Stimulated activated memory B cell treated with anti-CD40 and anti-IgM and Interleukin-4, amounts not matched to agents 10 μg/mL and 1 μg/mL and 100 μg/mL, for 72 hours (primary cell): ENCODE data around the gene RCAN1.
"Not testable (repeated sequence)": the region's sequence is repeated elsewhere in the genome, so short reads cannot be mapped to it uniquely, and the experiment has no call there.

Experiments used
- ATAC-seq: fragments of 150-1000 bp; cut with Tn5 transposase; 2 replicates; pipeline ENCODE4 v1.10.0; 2021
- H3K27ac Mint-ChIP-seq: one replicate; pipeline ENCODE4 v1.8.0; 2022; ENCODE audit warnings: mild to moderate bottlenecking, mixed read lengths
- H3K27me3 Mint-ChIP-seq: one replicate; pipeline ENCODE4 v1.8.0; 2022; ENCODE audit warnings: mixed read lengths
- H3K36me3 Mint-ChIP-seq: one replicate; pipeline ENCODE4 v1.8.0; 2022; ENCODE audit warnings: mixed read lengths
- H3K4me1 Mint-ChIP-seq: one replicate; pipeline ENCODE4 v1.8.0; 2022; ENCODE audit warnings: mixed read lengths
- H3K4me3 Mint-ChIP-seq: one replicate; pipeline ENCODE4 v1.8.0; 2022; ENCODE audit warnings: mild to moderate bottlenecking, moderate library complexity, mixed read lengths
- H3K9me3 Mint-ChIP-seq: one replicate; pipeline ENCODE4 v1.8.0; 2022; ENCODE audit warnings: mixed read lengths

RCAN1 gene

DNA sequence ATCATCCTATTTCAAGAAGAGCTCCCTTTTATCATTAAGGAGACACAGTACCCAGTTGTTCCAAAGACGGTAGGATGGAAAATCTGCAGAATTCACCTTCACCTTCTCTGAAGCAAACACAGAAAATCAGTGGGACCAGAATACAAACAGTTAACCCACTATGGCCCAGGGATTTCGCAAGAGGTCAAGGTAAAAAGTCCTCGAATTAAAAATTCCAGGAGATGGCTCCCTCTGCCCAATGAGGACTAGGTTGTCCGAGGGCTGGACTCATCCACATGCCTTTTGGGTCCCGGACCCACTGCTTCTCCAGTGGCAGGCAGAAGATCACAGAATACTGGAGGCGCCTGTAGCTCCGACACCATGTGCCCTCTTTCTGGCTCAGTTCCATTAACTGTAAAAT lies 42.9 kb downstream of the RCAN1 start:
- Mint-ChIP-seq H3K27me3 (no peaks in the 10 kb centered on the region), H3K4me1 (peaks cover 11% of the 10 kb centered on the region), H3K27ac (no peak overlapping the region), H3K4me3 (no peak overlapping the region), H3K9me3 (peaks cover 15% of the 10 kb centered on the region), H3K36me3 (peaks cover 28% of the 10 kb centered on the region)
- ATAC-seq, result no peak

DNA sequence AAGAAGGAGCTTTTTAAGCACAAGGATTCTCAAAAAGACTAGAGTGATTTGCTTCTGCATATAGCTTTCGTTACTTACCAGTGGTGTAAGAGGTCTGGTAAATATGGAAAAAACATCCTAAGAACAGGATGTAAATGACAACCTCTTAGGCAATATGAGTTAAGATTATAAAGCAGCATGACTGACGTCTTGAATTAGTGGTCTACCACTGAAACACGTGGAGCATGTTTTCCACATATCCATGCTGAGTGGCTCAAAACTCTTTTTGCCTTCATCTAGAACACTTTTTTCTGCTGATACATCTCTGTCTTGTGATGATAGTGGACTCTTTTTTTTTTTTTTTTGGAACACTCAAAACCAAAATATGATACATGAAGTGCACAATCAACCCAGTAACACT lies 44.6 kb downstream of the RCAN1 start:
- no peak for ATAC-seq
- Mint-ChIP-seq H3K4me1 (peaks cover 12% of the 10 kb centered on the region), H3K27me3 (no peaks in the 10 kb centered on the region), H3K4me3 (no peak overlapping the region), H3K9me3 (peaks cover 15% of the 10 kb centered on the region), H3K36me3 (peaks cover 28% of the 10 kb centered on the region), H3K27ac (no peak overlapping the region)

DNA sequence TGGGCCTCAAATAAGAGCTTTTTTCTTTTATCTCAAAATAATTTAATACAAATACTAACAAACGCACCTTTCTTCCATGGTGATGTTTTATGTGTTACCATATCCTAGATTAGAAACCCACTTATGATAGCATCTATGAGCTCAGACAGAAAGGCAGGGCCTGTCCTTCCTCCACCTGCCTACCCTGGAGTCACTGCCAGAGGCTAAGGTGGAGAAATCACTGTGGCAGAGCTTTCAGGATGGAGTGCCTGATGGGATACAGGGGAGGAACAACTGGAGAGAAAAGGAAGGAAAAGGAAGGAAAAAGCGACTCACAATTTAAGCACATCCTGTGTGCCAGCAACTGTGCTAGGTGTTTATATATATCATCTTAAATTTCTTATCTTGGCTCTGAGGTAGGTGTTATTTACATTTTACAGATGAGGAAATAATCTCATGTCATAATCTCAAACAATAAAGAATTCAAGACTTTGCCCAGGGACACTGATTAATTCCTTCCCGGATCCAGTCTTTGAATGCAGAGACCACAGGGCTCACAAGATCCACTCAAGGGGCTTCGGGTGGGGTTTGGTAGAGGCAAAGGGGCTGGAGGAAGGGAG lies 45.4 kb downstream of the RCAN1 start:
- H3K9me3 Mint-ChIP-seq, result peaks cover 15% of the 10 kb centered on the region
- peaks cover 29% of the 10 kb centered on the region for H3K36me3 Mint-ChIP-seq
- H3K27me3 Mint-ChIP-seq, result no peaks in the 10 kb centered on the region
- no peak overlapping the region for H3K27ac Mint-ChIP-seq
- no peak overlapping the region for H3K4me3 Mint-ChIP-seq
- no peak for ATAC-seq
- peaks cover 18% of the 10 kb centered on the region for H3K4me1 Mint-ChIP-seq

DNA sequence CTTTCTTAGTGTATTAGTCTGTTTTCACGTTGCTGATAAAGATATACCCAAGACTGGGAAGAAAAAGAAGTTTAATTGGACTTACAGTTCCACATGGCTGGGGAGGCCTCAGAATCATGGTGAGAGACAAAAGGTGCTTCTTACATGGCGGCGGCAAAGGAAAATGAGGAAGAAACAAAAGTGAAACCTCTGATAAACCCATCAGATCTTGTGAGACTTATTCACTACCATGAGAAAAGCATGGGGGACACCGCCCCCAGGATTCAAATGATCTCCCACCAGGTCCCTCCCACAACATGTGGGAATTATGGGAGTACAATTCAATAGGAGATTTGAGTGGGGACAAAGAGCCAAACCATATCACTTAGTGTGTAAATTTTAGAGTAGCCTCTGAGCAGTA lies 46.1 kb downstream of the RCAN1 start:
- Mint-ChIP-seq H3K27ac (peak overlapping the region; percentile 35), H3K9me3 (peaks cover 18% of the 10 kb centered on the region), H3K4me1 (peaks cover 23% of the 10 kb centered on the region), H3K36me3 (peaks cover 29% of the 10 kb centered on the region)
- not testable (repeated sequence) for H3K27me3 Mint-ChIP-seq, ATAC-seq, H3K4me3 Mint-ChIP-seq

DNA sequence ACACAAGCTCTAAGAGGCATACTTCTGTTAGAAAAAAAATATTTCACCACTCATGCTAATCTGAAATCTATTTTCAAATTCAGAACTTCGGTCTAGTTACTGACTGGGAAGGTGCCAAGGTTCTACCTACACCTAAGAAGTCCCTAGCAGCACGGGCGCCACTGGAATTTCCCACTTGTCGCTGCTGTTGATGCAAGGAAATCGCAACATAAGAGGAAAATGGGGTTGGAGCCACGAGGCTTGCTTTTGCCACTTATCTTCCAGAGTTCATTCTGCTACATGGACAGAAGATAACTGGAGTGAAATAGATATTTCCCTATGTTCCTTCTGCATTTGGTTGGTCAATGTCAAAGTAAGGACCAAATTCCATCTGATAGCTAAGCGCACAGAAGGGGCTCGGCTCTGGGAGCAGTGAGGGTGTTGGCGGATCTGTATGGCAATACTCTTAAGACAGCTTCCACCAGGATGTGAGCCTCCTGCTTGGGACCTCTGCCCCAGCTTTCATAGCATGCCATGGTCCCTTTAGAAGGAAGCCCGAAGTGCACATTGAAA lies 47.2 kb downstream of the RCAN1 start:
- peaks cover 14% of the 10 kb centered on the region for H3K9me3 Mint-ChIP-seq
- no peak for ATAC-seq
- H3K36me3 Mint-ChIP-seq, result peaks cover 28% of the 10 kb centered on the region
- no peak overlapping the region for H3K4me3 Mint-ChIP-seq
- H3K4me1 Mint-ChIP-seq, result peaks cover 25% of the 10 kb centered on the region
- no peaks in the 10 kb centered on the region for H3K27me3 Mint-ChIP-seq
- peak overlapping the region; percentile 35 for H3K27ac Mint-ChIP-seq

DNA sequence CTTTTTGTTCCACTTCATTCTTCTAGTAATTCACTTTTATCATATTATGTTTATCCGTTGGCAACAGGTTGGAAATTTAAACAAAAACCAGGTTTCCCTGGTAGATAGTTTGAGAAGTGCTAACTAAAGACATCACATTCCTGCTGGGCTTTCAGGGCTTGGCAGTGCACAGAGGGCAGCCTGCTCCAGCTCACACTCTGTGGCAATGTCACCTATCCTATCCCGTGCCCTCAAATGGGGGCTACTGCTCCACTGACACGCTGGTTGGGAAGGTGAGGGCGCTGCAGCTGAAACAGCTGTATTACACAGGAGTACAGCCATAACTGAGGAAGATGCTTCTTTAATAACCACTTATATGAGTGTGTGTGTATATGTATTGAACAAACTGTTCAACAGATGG lies 49.7 kb downstream of the RCAN1 start:
- Mint-ChIP-seq H3K4me3 (no peak overlapping the region), H3K4me1 (peaks cover 25% of the 10 kb centered on the region), H3K9me3 (peaks cover 10% of the 10 kb centered on the region), H3K36me3 (peaks cover 21% of the 10 kb centered on the region), H3K27me3 (no peaks in the 10 kb centered on the region), H3K27ac (no peak overlapping the region)
- no peak for ATAC-seq

DNA sequence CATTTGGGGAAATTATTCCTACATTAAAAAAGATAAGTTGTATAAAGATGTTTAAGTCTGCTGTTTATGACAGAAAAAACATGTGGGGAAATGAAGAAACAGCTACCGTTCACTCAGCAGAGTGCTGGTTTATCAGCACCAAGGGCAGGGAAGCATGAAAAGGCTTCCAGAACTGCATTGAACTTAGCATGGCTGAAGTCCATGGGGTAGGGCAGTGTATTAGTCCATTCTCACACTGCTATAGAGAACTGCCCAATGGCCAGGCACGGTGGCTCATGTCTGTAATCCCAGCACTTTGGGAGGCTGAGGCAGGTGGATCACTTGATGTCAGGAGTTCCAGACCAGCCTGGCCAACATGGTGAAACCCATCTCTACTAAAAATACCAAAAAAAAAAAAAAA lies 51.5 kb downstream of the RCAN1 start:
- Mint-ChIP-seq H3K4me1 (peaks cover 22% of the 10 kb centered on the region), H3K36me3 (peaks cover 16% of the 10 kb centered on the region)
- H3K27ac Mint-ChIP-seq, H3K9me3 Mint-ChIP-seq, ATAC-seq, H3K27me3 Mint-ChIP-seq, H3K4me3 Mint-ChIP-seq: not testable (repeated sequence)

DNA sequence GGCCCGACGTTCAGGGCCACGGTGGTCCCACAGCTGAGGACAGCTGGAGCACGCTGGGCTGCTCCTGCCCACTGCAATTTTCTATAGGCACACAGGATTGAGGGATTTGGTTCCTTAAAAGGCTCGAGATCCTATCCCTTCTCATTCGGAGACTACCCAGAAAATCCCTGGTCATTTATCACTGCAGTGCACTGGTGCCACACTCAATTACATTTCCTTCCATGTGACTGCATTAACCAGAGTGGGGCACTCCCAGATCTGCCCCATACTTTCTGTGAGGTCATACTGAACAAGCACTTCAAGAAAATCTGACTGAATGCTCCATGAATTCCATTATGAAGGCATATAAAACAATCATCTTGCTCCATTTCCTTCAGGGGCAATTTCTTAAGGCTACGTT lies 53.1 kb downstream of the RCAN1 start:
- Mint-ChIP-seq H3K4me1 (peaks cover 14% of the 10 kb centered on the region), H3K27ac (no peak overlapping the region), H3K9me3 (peaks cover 8% of the 10 kb centered on the region), H3K27me3 (no peaks in the 10 kb centered on the region), H3K36me3 (peaks cover 16% of the 10 kb centered on the region), H3K4me3 (no peak overlapping the region)
- no peak for ATAC-seq

DNA sequence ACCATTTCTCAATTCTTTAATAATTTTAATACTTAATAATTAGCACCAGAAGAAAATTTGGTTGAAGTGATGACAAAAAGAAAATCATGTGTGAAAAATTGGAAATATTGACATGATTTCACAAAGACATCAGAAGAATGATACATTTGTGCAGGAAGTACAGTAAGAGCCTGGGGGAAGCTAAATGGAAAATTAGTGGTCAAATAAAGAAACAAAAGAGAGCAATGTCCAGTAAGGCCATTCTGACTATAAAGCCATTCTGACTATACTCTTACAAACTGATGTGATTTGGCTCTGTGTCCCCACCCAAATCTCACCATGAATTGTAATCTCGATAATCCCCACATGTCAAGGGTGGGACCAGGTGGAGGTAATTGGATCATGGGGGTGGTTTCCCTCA lies 54.3 kb downstream of the RCAN1 start:
- peaks cover 14% of the 10 kb centered on the region for H3K4me1 Mint-ChIP-seq

DNA sequence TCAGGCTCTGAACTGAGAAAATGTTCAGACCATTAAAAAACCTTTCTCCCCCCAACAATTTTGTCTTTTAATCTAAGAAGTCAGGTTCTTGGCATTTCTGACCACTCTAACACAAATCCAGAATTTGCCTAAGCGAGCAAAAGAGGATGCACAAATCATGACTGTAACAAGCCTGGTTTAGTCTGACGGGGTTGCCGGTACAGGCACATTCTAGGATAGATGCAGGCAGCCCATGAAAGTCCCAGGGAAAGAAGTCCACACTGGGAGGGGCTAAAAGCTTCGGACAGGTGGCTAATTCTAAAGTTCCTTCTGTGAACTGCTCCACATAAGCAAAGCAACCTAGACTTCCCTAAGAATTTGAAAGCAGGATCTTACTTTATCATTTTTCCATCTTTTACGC lies 54.9 kb downstream of the RCAN1 start:
- H3K4me3 Mint-ChIP-seq, result no peak overlapping the region
- H3K36me3 Mint-ChIP-seq, result peaks cover 17% of the 10 kb centered on the region
- peaks cover 11% of the 10 kb centered on the region for H3K4me1 Mint-ChIP-seq
- no peaks in the 10 kb centered on the region for H3K27me3 Mint-ChIP-seq
- peaks cover 10% of the 10 kb centered on the region for H3K9me3 Mint-ChIP-seq
- ATAC-seq, result no peak
- H3K27ac Mint-ChIP-seq, result no peak overlapping the region

More for the DNA sequence above, 54.3 kb downstream of the RCAN1 start:
- Mint-ChIP-seq H3K4me3 (no peak overlapping the region), H3K36me3 (peaks cover 16% of the 10 kb centered on the region), H3K27ac (no peak overlapping the region), H3K27me3 (no peaks in the 10 kb centered on the region), H3K9me3 (peaks cover 8% of the 10 kb centered on the region)
- no peak for ATAC-seq

DNA sequence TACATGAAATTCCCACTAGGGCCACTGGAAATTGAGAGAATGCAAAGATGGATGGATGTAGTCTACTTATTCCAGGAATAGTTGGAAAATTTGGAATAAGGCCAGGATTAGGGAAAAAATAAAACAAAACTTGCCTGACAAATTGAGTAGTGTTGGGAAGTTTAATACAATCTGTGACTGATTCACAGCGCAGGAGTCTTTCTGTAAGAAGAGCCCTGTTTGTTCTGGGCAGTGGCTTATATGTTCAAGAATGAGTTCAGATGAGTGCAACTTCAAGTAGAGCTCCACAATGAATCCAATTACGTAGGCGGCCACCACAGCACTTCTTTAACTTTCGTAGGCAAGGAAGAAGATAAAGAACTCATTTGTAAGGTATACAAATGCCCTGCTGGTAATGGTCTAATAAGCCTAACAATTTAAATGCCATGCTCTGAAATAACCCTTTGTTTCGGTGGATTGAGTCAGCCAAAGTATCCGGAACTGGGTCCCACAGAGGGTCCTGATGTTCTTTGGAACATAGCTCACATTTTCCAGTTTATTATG lies 55.8 kb downstream of the RCAN1 start:
- Mint-ChIP-seq H3K4me3 (no peak overlapping the region), H3K9me3 (peaks cover 14% of the 10 kb centered on the region), H3K4me1 (peaks cover 6% of the 10 kb centered on the region), H3K36me3 (peaks cover 22% of the 10 kb centered on the region), H3K27ac (no peak overlapping the region), H3K27me3 (no peaks in the 10 kb centered on the region)
- no peak for ATAC-seq

DNA sequence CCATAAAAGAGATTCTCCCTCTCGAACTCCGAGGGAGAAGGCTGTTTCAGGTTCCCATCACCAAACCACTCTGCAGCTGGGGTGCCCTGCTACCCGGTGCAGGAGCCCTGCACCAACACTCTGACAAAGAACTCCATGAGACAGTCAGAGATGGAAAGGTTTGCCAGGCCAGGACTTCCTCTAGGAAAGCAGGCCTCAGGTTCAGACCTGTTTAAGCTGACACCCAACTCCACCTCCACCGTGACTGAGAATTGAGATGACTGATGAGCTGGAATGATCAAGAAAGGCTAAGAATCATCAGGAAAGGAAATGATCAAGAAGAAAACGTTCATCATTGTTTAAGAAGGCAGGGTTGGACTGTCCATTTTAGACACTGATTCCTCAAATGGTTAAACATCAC lies 56.7 kb downstream of the RCAN1 start:
- Mint-ChIP-seq H3K9me3 (peaks cover 8% of the 10 kb centered on the region), H3K4me3 (no peak overlapping the region), H3K27ac (no peak overlapping the region), H3K36me3 (peaks cover 16% of the 10 kb centered on the region), H3K4me1 (no peaks in the 10 kb centered on the region), H3K27me3 (no peaks in the 10 kb centered on the region)
- no peak for ATAC-seq

DNA sequence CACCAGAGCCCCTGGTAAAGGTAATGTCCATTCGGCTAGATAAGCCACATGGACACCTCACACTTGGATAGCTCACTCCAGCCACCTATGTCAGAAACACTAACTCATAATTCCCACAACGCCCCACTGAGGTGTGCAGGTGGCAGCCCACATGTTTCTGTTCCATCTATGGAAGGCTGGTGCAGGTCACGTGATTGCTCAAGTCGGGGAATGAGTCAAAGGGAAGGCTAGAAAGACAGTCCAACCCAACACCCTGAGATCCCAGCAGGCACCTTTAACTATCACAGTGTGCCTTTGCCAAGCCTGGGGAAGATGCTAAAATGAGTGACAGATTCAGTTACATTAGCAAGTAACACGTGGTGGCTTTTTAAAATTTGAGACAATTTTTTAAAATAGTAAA lies 57.7 kb downstream of the RCAN1 start:
- ATAC-seq, result no peak
- Mint-ChIP-seq H3K4me1 (no peaks in the 10 kb centered on the region), H3K27me3 (no peaks in the 10 kb centered on the region), H3K9me3 (peaks cover 8% of the 10 kb centered on the region), H3K36me3 (peaks cover 10% of the 10 kb centered on the region), H3K27ac (no peak overlapping the region), H3K4me3 (no peak overlapping the region)

DNA sequence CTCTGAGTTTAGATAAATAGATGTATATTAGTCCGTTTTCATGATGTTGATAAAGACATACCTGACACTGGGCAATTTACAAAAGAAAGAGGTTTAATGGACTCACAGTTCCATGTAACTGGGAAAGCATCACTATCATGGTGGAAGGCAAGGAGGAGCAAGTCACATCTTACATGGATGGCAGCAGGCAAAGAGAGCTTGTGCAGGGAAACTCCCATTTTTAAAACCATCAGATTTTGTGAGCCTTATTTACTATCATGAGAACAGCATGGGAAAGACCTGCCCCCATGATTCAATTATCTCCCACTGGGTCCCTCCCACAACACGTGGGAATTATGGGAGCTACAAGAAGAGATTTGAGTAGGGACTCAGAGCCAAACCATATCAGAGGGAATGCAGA lies 60.2 kb downstream of the RCAN1 start:
- H3K9me3 Mint-ChIP-seq, H3K4me1 Mint-ChIP-seq, H3K27ac Mint-ChIP-seq, H3K27me3 Mint-ChIP-seq, H3K4me3 Mint-ChIP-seq, ATAC-seq: not testable (repeated sequence)
- H3K36me3 Mint-ChIP-seq, result peaks cover 16% of the 10 kb centered on the region

DNA sequence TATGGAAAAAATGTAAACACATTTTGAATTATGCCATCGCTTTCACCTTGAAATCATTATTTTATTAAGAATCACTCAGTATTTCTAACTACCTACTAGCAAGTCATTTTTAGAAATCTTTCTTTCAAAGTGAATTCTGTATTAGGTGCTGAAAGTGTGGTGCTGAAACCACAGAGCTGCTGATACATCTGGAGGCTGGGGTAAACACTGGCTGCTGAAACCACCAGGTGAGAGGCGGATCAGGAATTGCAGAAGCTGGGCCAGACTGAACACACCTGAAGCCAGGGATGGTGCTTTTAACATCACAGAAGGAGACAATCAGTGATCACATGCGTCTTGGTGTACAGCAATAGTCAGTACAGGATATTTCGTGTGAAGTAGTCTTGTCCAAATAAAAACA lies 60.7 kb downstream of the RCAN1 start:
- no peaks in the 10 kb centered on the region for H3K4me1 Mint-ChIP-seq
- no peak overlapping the region for H3K4me3 Mint-ChIP-seq

DNA sequence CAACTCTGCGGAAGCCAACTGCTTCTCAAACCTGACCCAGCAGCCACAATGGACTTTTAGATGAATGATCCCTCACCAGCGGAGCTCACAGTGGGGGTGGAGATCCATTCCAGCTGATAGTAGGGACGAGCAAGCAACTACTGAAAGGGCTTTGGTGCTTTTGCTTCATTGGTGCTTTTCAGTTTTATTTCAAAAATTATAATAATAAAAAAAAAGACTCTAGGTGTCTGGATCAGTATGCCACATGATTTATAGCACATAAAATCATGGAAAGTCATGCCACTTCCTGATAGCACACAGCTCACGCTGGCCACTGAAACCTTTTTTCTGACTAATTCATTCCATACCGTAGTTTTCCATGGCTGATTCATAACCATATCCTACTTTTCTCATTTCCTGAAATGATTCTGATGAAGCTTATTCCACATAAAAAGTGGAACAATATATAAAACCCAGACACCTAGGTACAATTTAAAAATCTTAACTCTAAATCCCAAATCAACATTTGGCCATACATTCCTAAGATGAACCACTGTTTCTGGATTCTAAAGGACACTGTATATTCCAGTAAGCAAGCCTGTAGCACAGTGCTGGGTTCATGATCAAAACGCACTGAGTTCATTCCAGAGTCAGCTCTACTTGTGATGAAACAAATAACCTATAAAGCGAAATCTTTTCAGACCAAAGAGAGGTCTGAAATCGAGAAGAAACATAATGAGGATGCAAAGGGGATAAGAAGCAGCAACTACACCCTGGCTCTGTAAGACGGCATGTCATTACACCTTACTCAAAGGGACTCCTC lies 61.6 kb downstream of the RCAN1 start:
- peak overlapping the region; percentile 24 for H3K27ac Mint-ChIP-seq

More for the DNA sequence above, 60.7 kb downstream of the RCAN1 start:
- H3K9me3 Mint-ChIP-seq, result peaks cover 8% of the 10 kb centered on the region
- ATAC-seq, result no peak
- H3K27me3 Mint-ChIP-seq, result no peaks in the 10 kb centered on the region
- peaks cover 16% of the 10 kb centered on the region for H3K36me3 Mint-ChIP-seq
- no peak overlapping the region for H3K27ac Mint-ChIP-seq

More for the DNA sequence above, 61.6 kb downstream of the RCAN1 start:
- no peak for ATAC-seq
- no peaks in the 10 kb centered on the region for H3K4me1 Mint-ChIP-seq
- no peaks in the 10 kb centered on the region for H3K27me3 Mint-ChIP-seq
- peaks cover 8% of the 10 kb centered on the region for H3K9me3 Mint-ChIP-seq
- no peak overlapping the region for H3K4me3 Mint-ChIP-seq
- H3K36me3 Mint-ChIP-seq, result peaks cover 16% of the 10 kb centered on the region
